WERI-Rb-1 (cell line): ENCODE data around the gene PRSS23.

Experiments used
- DNase-seq: peaks from one replicate; pipeline ENCODE4 v3.0.0-alpha.2; 2020
- H3K27ac ChIP-seq: fragments of 250-450 bp; sonication (Bioruptor Pico); 2 replicates; pipeline ENCODE4 v1.5.1; 2020; ENCODE audit warnings: mild to moderate bottlenecking, moderate library complexity
- H3K27me3 ChIP-seq: fragments of 250-450 bp; sonication (Bioruptor Pico); 2 replicates; pipeline ENCODE4 v1.5.1; 2021; ENCODE audit warnings: mild to moderate bottlenecking, low read depth, moderate library complexity; ENCODE audit not compliant: insufficient read depth, severe bottlenecking
- H3K36me3 ChIP-seq: fragments of 250-450 bp; sonication (Bioruptor Pico); 2 replicates; pipeline ENCODE4 v1.5.1; 2020; ENCODE audit warnings: mild to moderate bottlenecking, moderate library complexity
- H3K4me3 ChIP-seq: 2 replicates; pipeline ENCODE4 v1.5.1; 2011; ENCODE audit warnings: low read depth, mild to moderate bottlenecking, control low read depth, low read length
- H3K9me3 ChIP-seq: fragments of 250-450 bp; sonication (Bioruptor Pico); 2 replicates; pipeline ENCODE4 v1.5.1; 2021; ENCODE audit warnings: mild to moderate bottlenecking, moderate library complexity; ENCODE audit not compliant: severe bottlenecking
- CTCF ChIP-seq: IDR thresholded peaks from 2 replicates; pipeline ENCODE4 v1.5.1; 2011; ENCODE audit warnings: low read depth, mild to moderate bottlenecking, control low read depth, inconsistent platforms, low read length

Gene PRSS23

GRCh38 chr11:86784241-86784681, 16.1 kb upstream of the PRSS23 start:
- no peaks in the 10 kb centered on the region for H3K9me3 ChIP-seq
- no peaks in the 10 kb centered on the region for H3K27me3 ChIP-seq
- H3K36me3 ChIP-seq = no peaks in the 10 kb centered on the region
- H3K4me3 ChIP-seq = no peak overlapping the region
- TF ChIP-seq CTCF = no peak
- no peak for DNase-seq
- no peak overlapping the region for H3K27ac ChIP-seq

- no peaks in the 10 kb centered on the region for H3K9me3 ChIP-seq
- TF ChIP-seq CTCF = no peak
- H3K36me3 ChIP-seq = no peaks in the 10 kb centered on the region
- no peak for DNase-seq
- no peak overlapping the region for H3K4me3 ChIP-seq
- no peak overlapping the region for H3K27ac ChIP-seq
- no peaks in the 10 kb centered on the region for H3K27me3 ChIP-seq
Measured at GRCh38 chr11:86785576-86785975, 14.8 kb upstream of the PRSS23 start.

GRCh38 chr11:86787018-86787536, 13.3 kb upstream of the PRSS23 start:
- DNase-seq = no peak
- H3K9me3 ChIP-seq = no peaks in the 10 kb centered on the region
- H3K27me3 ChIP-seq = no peaks in the 10 kb centered on the region
- H3K4me3 ChIP-seq = no peak overlapping the region
- H3K36me3 ChIP-seq = no peaks in the 10 kb centered on the region
- no peak overlapping the region for H3K27ac ChIP-seq
- TF ChIP-seq CTCF = no peak

GRCh38 chr11:86787656-86788055, 12.7 kb upstream of the PRSS23 start:
- Histone ChIP-seq H3K36me3 (no peaks in the 10 kb centered on the region), H3K4me3 (no peak overlapping the region), H3K27me3 (no peaks in the 10 kb centered on the region), H3K27ac (no peak overlapping the region), H3K9me3 (no peaks in the 10 kb centered on the region)
- DNase-seq = no peak
- TF ChIP-seq CTCF = no peak

GRCh38 chr11:86790195-86790725, 10.1 kb upstream of the PRSS23 start:
- Histone ChIP-seq H3K36me3 (no peaks in the 10 kb centered on the region), H3K27ac (no peak overlapping the region)
- DNase-seq = no peak

More at GRCh38 chr11:86790195-86790725, 10.1 kb upstream of the PRSS23 start:
- H3K27me3 ChIP-seq = no peaks in the 10 kb centered on the region
- H3K9me3 ChIP-seq = no peaks in the 10 kb centered on the region
- TF ChIP-seq CTCF = no peak
- H3K4me3 ChIP-seq = no peak overlapping the region
